Testis (tissue), 2 donors: Measurements from ENCODE around the gene ALG2.

Experiments used
- POLR2A ChIP-seq: fragments of 450-650 bp; IDR thresholded peaks from one replicate; pipeline ENCODE4 v1.6.1; 2017; ENCODE audit warnings: antibody characterized with exemption, mild to moderate bottlenecking, moderate library complexity
- TF ChIP-seq, protein P1 (sequence below), 3 experiments: fragments of 450-650 bp in 2 of 3; fragments of 200-600 bp in 1 of 3; sonication (generic) in 1 of 3; IDR thresholded peaks; one replicate each; pipeline ENCODE4 v1.5.1; 2016 to 2019; ENCODE audit warnings: antibody characterized with exemption in 3 of 3, mild to moderate bottlenecking in 2 of 3, moderate library complexity in 1 of 3

DNA sequence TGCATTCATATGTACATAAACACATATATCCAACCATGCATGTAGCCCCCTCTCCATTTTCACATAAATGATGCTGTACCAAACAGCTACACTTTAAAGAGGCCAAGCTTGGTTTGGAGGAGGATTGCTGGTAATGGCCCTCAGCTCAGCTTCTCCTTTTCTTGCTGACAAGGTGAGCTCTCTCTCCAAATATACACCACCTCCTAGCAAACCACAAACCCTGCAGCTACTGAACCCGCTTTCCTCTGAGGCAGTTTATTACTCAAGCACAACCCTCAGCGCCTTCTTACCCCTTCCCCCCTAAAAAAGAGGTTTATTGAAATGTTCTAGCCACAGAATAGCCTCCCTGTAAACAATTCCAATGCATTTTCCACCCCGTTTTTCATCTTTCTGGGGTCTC, 54.0 kb downstream of the ALG2 start:
- TF ChIP-seq, protein P1, sequence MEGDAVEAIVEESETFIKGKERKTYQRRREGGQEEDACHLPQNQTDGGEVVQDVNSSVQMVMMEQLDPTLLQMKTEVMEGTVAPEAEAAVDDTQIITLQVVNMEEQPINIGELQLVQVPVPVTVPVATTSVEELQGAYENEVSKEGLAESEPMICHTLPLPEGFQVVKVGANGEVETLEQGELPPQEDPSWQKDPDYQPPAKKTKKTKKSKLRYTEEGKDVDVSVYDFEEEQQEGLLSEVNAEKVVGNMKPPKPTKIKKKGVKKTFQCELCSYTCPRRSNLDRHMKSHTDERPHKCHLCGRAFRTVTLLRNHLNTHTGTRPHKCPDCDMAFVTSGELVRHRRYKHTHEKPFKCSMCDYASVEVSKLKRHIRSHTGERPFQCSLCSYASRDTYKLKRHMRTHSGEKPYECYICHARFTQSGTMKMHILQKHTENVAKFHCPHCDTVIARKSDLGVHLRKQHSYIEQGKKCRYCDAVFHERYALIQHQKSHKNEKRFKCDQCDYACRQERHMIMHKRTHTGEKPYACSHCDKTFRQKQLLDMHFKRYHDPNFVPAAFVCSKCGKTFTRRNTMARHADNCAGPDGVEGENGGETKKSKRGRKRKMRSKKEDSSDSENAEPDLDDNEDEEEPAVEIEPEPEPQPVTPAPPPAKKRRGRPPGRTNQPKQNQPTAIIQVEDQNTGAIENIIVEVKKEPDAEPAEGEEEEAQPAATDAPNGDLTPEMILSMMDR (IDR thresholded peaks at IDR 0.05), result no peak
- TF ChIP-seq POLR2A, result no peak
